ENCODE results near the gene SLC12A8.

The SLC12A8 gene

GRCh38 chr3:125212509-125213363 lies at the start of gene SLC12A8:
Gene SLC12A8 (minus strand): TSS chr3:125212748. CDS start chr3:125211349, 1,399 bp downstream.
- H3K36me3 ChIP-seq (ENCODE audit: insufficient read depth, low read length) = no peaks in the 10 kb centered on the region; the same call in 1 of the 2 replicates
- no peaks in the 10 kb centered on the region for H3K9me3 ChIP-seq (ENCODE audit: control insufficient read depth, insufficient read depth, low read length)
- H3K9ac ChIP-seq (ENCODE audit: low read depth, low read length) = peak within 1 kb of the TSS; percentile 75
- H3K4me1 ChIP-seq (ENCODE audit: insufficient read depth, low read length) = peaks cover 7% of the 10 kb centered on the region; the same call in 1 of the 2 replicates

- Histone ChIP-seq H3K9me3 (ENCODE audit: control insufficient read depth, insufficient read depth, low read length) (no peaks in the 10 kb centered on the region), H3K9ac (ENCODE audit: low read depth, low read length) (no peak overlapping the region), H3K4me1 (ENCODE audit: insufficient read depth, low read length) (no peaks in the 10 kb centered on the region), H3K36me3 (ENCODE audit: insufficient read depth, low read length) (no peaks in the 10 kb centered on the region)
Measured at GRCh38 chr3:125262161-125262560, 49.6 kb upstream of the SLC12A8 start.

GRCh38 chr3:125261031-125261430 lies 48.5 kb upstream of the SLC12A8 start:
- Histone ChIP-seq H3K9me3 (ENCODE audit: control insufficient read depth, insufficient read depth, low read length) (no peaks in the 10 kb centered on the region), H3K36me3 (ENCODE audit: insufficient read depth, low read length) (no peaks in the 10 kb centered on the region), H3K9ac (ENCODE audit: low read depth, low read length) (no peak overlapping the region), H3K4me1 (ENCODE audit: insufficient read depth, low read length) (no peaks in the 10 kb centered on the region)

- Histone ChIP-seq H3K9me3 (ENCODE audit: control insufficient read depth, insufficient read depth, low read length) (no peaks in the 10 kb centered on the region), H3K9ac (ENCODE audit: low read depth, low read length) (no peak overlapping the region), H3K36me3 (ENCODE audit: insufficient read depth, low read length) (no peaks in the 10 kb centered on the region), H3K4me1 (ENCODE audit: insufficient read depth, low read length) (no peaks in the 10 kb centered on the region)
Measured at GRCh38 chr3:125260158-125260557, 47.6 kb upstream of the SLC12A8 start.

- Histone ChIP-seq H3K9ac (ENCODE audit: low read depth, low read length) (no peak overlapping the region), H3K36me3 (ENCODE audit: insufficient read depth, low read length) (no peaks in the 10 kb centered on the region), H3K4me1 (ENCODE audit: insufficient read depth, low read length) (no peaks in the 10 kb centered on the region), H3K9me3 (ENCODE audit: control insufficient read depth, insufficient read depth, low read length) (no peaks in the 10 kb centered on the region)
Measured at GRCh38 chr3:125257536-125257935, 45.0 kb upstream of the SLC12A8 start.

GRCh38 chr3:125256675-125257074 lies 44.1 kb upstream of the SLC12A8 start:
- no peaks in the 10 kb centered on the region for H3K9me3 ChIP-seq (ENCODE audit: control insufficient read depth, insufficient read depth, low read length)
- no peaks in the 10 kb centered on the region for H3K36me3 ChIP-seq (ENCODE audit: insufficient read depth, low read length)
- H3K4me1 ChIP-seq (ENCODE audit: insufficient read depth, low read length) = no peaks in the 10 kb centered on the region
- no peak overlapping the region for H3K9ac ChIP-seq (ENCODE audit: low read depth, low read length)

- H3K4me1 ChIP-seq (ENCODE audit: insufficient read depth, low read length) = no peaks in the 10 kb centered on the region
- no peak overlapping the region for H3K9ac ChIP-seq (ENCODE audit: low read depth, low read length)
- H3K9me3 ChIP-seq (ENCODE audit: control insufficient read depth, insufficient read depth, low read length) = no peaks in the 10 kb centered on the region
- no peaks in the 10 kb centered on the region for H3K36me3 ChIP-seq (ENCODE audit: insufficient read depth, low read length)
Measured at GRCh38 chr3:125250973-125251372, 38.4 kb upstream of the SLC12A8 start.

- Histone ChIP-seq H3K4me1 (ENCODE audit: insufficient read depth, low read length) (no peaks in the 10 kb centered on the region), H3K9ac (ENCODE audit: low read depth, low read length) (no peak overlapping the region), H3K36me3 (ENCODE audit: insufficient read depth, low read length) (no peaks in the 10 kb centered on the region), H3K9me3 (ENCODE audit: control insufficient read depth, insufficient read depth, low read length) (no peaks in the 10 kb centered on the region)
Measured at GRCh38 chr3:125246237-125246636, 33.7 kb upstream of the SLC12A8 start.

- Histone ChIP-seq H3K4me1 (ENCODE audit: insufficient read depth, low read length) (no peaks in the 10 kb centered on the region), H3K9me3 (ENCODE audit: control insufficient read depth, insufficient read depth, low read length) (no peaks in the 10 kb centered on the region), H3K9ac (ENCODE audit: low read depth, low read length) (no peak overlapping the region), H3K36me3 (ENCODE audit: insufficient read depth, low read length) (no peaks in the 10 kb centered on the region)
Measured at GRCh38 chr3:125245521-125245920, 33.0 kb upstream of the SLC12A8 start.

- Histone ChIP-seq H3K36me3 (ENCODE audit: insufficient read depth, low read length) (no peaks in the 10 kb centered on the region), H3K9ac (ENCODE audit: low read depth, low read length) (no peak overlapping the region), H3K9me3 (ENCODE audit: control insufficient read depth, insufficient read depth, low read length) (no peaks in the 10 kb centered on the region), H3K4me1 (ENCODE audit: insufficient read depth, low read length) (no peaks in the 10 kb centered on the region)
Measured at GRCh38 chr3:125240496-125240895, 27.9 kb upstream of the SLC12A8 start.

GRCh38 chr3:125239266-125239665 lies 26.7 kb upstream of the SLC12A8 start:
- Histone ChIP-seq H3K4me1 (ENCODE audit: insufficient read depth, low read length) (no peaks in the 10 kb centered on the region), H3K36me3 (ENCODE audit: insufficient read depth, low read length) (no peaks in the 10 kb centered on the region), H3K9ac (ENCODE audit: low read depth, low read length) (no peak overlapping the region), H3K9me3 (ENCODE audit: control insufficient read depth, insufficient read depth, low read length) (no peaks in the 10 kb centered on the region)

GRCh38 chr3:125238759-125239158 lies 26.2 kb upstream of the SLC12A8 start:
- no peaks in the 10 kb centered on the region for H3K4me1 ChIP-seq (ENCODE audit: insufficient read depth, low read length)
- no peak overlapping the region for H3K9ac ChIP-seq (ENCODE audit: low read depth, low read length)
- no peaks in the 10 kb centered on the region for H3K9me3 ChIP-seq (ENCODE audit: control insufficient read depth, insufficient read depth, low read length)
- no peaks in the 10 kb centered on the region for H3K36me3 ChIP-seq (ENCODE audit: insufficient read depth, low read length)

GRCh38 chr3:125236331-125236903 lies 23.9 kb upstream of the SLC12A8 start:
- Histone ChIP-seq H3K9me3 (ENCODE audit: control insufficient read depth, insufficient read depth, low read length) (no peaks in the 10 kb centered on the region), H3K36me3 (ENCODE audit: insufficient read depth, low read length) (peaks cover 3% of the 10 kb centered on the region), H3K4me1 (ENCODE audit: insufficient read depth, low read length) (no peaks in the 10 kb centered on the region), H3K9ac (ENCODE audit: low read depth, low read length) (no peak overlapping the region)

- Histone ChIP-seq H3K9me3 (ENCODE audit: control insufficient read depth, insufficient read depth, low read length) (no peaks in the 10 kb centered on the region), H3K9ac (ENCODE audit: low read depth, low read length) (no peak overlapping the region), H3K36me3 (ENCODE audit: insufficient read depth, low read length) (peaks cover 3% of the 10 kb centered on the region), H3K4me1 (ENCODE audit: insufficient read depth, low read length) (0 out of 2 replicates have a peak, but pooled peaks cover 4% of the 10 kb centered on the region)
Measured at GRCh38 chr3:125234831-125235230, 22.3 kb upstream of the SLC12A8 start.

- peaks cover 3% of the 10 kb centered on the region for H3K36me3 ChIP-seq (ENCODE audit: insufficient read depth, low read length)
- 0 out of 2 replicates have a peak, but pooled peaks cover 10% of the 10 kb centered on the region for H3K4me1 ChIP-seq (ENCODE audit: insufficient read depth, low read length)
- no peaks in the 10 kb centered on the region for H3K9me3 ChIP-seq (ENCODE audit: control insufficient read depth, insufficient read depth, low read length)
- no peak overlapping the region for H3K9ac ChIP-seq (ENCODE audit: low read depth, low read length)
Measured at GRCh38 chr3:125232401-125232800, 19.9 kb upstream of the SLC12A8 start.

Data from ES-I3 (cell line).